HepG2 (cell line): ENCODE results near the gene ADARB1.

Source experiments
- EP300 ChIP-seq, 3 experiments: sonication (generic) in 1 of 3; formaldehyde crosslinking in 1 of 3; IDR thresholded peaks; 2 replicates each; pipeline versions ENCODE4 v1.5.1 to v1.6.1; 2011 to 2020; ENCODE audit warnings: low read depth in 2 of 3, low read length in 2 of 3, borderline replicate concordance in 1 of 3, improper control_type of control experiment in 1 of 3, mild to moderate bottlenecking in 1 of 3, missing genetic modification reagents in 1 of 3, moderate library complexity in 1 of 3
- ERF ChIP-seq: IDR thresholded peaks from 2 replicates; pipeline ENCODE4 v1.6.1; 2018; ENCODE audit warnings: missing biosample characterization, missing genetic modification reagents
- EZH2 ChIP-seq: conservative IDR thresholded peaks from 2 replicates; pipeline ENCODE4 v1.6.1; 2012; ENCODE audit warnings: mild to moderate bottlenecking, low read depth, low read length, moderate library complexity
- MYPOP ChIP-seq: sonication (generic); formaldehyde crosslinking; IDR thresholded peaks from 2 replicates; pipeline ENCODE4 v1.8.1; 2023; ENCODE audit warnings: mild to moderate bottlenecking, moderate library complexity, missing genetic modification reagents
- TARDBP ChIP-seq: sonication (generic); formaldehyde crosslinking; IDR thresholded peaks from 2 replicates; pipeline ENCODE4 v1.8.0; 2022; ENCODE audit warnings: mild to moderate bottlenecking, missing genetic modification reagents
- TOPORS ChIP-seq: sonication (generic); formaldehyde crosslinking; IDR thresholded peaks from 2 replicates; pipeline ENCODE4 v1.8.0; 2023; ENCODE audit warnings: mild to moderate bottlenecking, missing genetic modification reagents
- USF2 ChIP-seq, 2 experiments: sonication (generic) in 1 of 2; formaldehyde crosslinking in 1 of 2; IDR thresholded peaks; 2 replicates each; pipeline versions ENCODE4 v1.5.1 to v1.6.1; 2011 to 2020; ENCODE audit warnings: borderline replicate concordance in 1 of 2, low read depth in 1 of 2, low read length in 1 of 2, mild to moderate bottlenecking in 1 of 2, missing genetic modification reagents in 1 of 2, moderate library complexity in 1 of 2
- ZBTB37 ChIP-seq: sonication (generic); formaldehyde crosslinking; IDR thresholded peaks from 2 replicates; pipeline ENCODE4 v1.4.0; 2020; ENCODE audit warnings: mild to moderate bottlenecking, missing genetic modification reagents
- ZNF331 ChIP-seq: sonication (generic); formaldehyde crosslinking; IDR thresholded peaks from 2 replicates; pipeline ENCODE4 v1.4.0; 2020; ENCODE audit warnings: missing genetic modification reagents
- ZNF333 ChIP-seq: sonication (generic); formaldehyde crosslinking; IDR thresholded peaks from 2 replicates; pipeline ENCODE4 v1.4.0; 2020; ENCODE audit warnings: mild to moderate bottlenecking, missing genetic modification reagents, borderline replicate concordance
- ZNF343 ChIP-seq: sonication (generic); formaldehyde crosslinking; IDR thresholded peaks from 2 replicates; pipeline ENCODE4 v1.4.0; 2020; ENCODE audit warnings: mild to moderate bottlenecking, missing genetic modification reagents
- ZNF549 ChIP-seq: sonication (generic); formaldehyde crosslinking; IDR thresholded peaks from 2 replicates; pipeline ENCODE4 v1.5.0; 2020; ENCODE audit warnings: missing genetic modification reagents

- TF ChIP-seq MYPOP (CRISPR knock-in tag), result no peak
- no peak for TF ChIP-seq EP300 (IDR thresholded peaks at IDR 0.05; ENCODE audit: low read depth in 2 of 2, low read length in 2 of 2)
- no peak for TF ChIP-seq EP300 (CRISPR knock-in tag; IDR thresholded peaks at IDR 0.05; ENCODE audit: borderline replicate concordance)
- TF ChIP-seq ZNF331 (CRISPR knock-in tag), result no peak
- no peak for TF ChIP-seq EZH2
- TF ChIP-seq USF2 (IDR thresholded peaks at IDR 0.05; ENCODE audit: low read depth, low read length), result no peak
- no peak for TF ChIP-seq USF2 (CRISPR knock-in tag; IDR thresholded peaks at IDR 0.05; ENCODE audit: borderline replicate concordance)
- no peak for TF ChIP-seq ZBTB37
- no peak for TF ChIP-seq TOPORS
- TF ChIP-seq ZNF333, result no peak
- TF ChIP-seq TARDBP (CRISPR knock-in tag), result no peak
- no peak for TF ChIP-seq ERF (CRISPR knock-in tag)
- TF ChIP-seq ZNF343 (CRISPR knock-in tag), result no peak
- no peak for TF ChIP-seq ZNF549 (CRISPR knock-in tag)
Observed at GRCh38 chr21:45050345-45050796, 24.0 kb upstream of the ADARB1 start.
